ENCODE data around the gene TCF7.
"Not testable (repeated sequence)": the region's sequence is repeated elsewhere in the genome, so short reads cannot be mapped to it uniquely, and the experiment has no call there.

TCF7 gene

DNA sequence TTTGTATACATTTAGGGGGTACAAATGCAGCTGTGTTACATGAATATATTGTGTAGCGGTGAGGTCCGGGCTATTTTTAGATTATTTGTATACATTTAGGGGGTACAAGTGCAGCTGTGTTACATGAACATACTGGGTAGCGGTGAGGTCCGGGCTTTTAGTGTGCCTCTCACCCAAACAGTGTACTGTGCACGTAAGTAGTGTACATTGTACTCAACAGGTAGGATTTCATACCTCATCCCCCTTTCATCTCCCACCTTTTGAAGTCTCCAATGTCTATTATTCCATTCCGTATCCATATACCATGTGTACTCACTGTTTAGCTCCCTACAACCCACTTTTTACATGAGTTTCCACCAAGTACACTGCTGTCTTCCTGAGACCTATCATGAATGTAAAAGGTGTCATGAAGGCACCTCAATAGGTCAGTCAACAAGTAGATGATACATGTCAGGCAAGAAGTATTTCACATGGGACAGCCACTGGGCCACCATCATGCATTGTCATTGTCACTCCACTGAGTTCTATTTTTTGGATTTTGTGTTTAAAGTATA, 34.6 kb downstream of the TCF7 start:
- TF ChIP-seq POLR2AphosphoS5 (IDR thresholded peaks at IDR 0.05; ENCODE audit: low read depth) (no peak), SPI1 (IDR thresholded peaks at IDR 0.05; ENCODE audit: borderline replicate concordance, low read depth) (no peak), GABPA (IDR thresholded peaks at IDR 0.05; ENCODE audit: low read depth) (no peak)
- TF ChIP-seq, protein P1, sequence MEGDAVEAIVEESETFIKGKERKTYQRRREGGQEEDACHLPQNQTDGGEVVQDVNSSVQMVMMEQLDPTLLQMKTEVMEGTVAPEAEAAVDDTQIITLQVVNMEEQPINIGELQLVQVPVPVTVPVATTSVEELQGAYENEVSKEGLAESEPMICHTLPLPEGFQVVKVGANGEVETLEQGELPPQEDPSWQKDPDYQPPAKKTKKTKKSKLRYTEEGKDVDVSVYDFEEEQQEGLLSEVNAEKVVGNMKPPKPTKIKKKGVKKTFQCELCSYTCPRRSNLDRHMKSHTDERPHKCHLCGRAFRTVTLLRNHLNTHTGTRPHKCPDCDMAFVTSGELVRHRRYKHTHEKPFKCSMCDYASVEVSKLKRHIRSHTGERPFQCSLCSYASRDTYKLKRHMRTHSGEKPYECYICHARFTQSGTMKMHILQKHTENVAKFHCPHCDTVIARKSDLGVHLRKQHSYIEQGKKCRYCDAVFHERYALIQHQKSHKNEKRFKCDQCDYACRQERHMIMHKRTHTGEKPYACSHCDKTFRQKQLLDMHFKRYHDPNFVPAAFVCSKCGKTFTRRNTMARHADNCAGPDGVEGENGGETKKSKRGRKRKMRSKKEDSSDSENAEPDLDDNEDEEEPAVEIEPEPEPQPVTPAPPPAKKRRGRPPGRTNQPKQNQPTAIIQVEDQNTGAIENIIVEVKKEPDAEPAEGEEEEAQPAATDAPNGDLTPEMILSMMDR (IDR thresholded peaks at IDR 0.05; ENCODE audit: insufficient read depth, low read length): no peak
- TF ChIP-seq, protein P2, sequence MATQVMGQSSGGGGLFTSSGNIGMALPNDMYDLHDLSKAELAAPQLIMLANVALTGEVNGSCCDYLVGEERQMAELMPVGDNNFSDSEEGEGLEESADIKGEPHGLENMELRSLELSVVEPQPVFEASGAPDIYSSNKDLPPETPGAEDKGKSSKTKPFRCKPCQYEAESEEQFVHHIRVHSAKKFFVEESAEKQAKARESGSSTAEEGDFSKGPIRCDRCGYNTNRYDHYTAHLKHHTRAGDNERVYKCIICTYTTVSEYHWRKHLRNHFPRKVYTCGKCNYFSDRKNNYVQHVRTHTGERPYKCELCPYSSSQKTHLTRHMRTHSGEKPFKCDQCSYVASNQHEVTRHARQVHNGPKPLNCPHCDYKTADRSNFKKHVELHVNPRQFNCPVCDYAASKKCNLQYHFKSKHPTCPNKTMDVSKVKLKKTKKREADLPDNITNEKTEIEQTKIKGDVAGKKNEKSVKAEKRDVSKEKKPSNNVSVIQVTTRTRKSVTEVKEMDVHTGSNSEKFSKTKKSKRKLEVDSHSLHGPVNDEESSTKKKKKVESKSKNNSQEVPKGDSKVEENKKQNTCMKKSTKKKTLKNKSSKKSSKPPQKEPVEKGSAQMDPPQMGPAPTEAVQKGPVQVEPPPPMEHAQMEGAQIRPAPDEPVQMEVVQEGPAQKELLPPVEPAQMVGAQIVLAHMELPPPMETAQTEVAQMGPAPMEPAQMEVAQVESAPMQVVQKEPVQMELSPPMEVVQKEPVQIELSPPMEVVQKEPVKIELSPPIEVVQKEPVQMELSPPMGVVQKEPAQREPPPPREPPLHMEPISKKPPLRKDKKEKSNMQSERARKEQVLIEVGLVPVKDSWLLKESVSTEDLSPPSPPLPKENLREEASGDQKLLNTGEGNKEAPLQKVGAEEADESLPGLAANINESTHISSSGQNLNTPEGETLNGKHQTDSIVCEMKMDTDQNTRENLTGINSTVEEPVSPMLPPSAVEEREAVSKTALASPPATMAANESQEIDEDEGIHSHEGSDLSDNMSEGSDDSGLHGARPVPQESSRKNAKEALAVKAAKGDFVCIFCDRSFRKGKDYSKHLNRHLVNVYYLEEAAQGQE (IDR thresholded peaks at IDR 0.05; ENCODE audit: insufficient replicate concordance, low read depth): no peak
- no peak overlapping the region for H3K4me3 ChIP-seq (replicated peaks; ENCODE audit: insufficient read depth, low read length)
- no peak overlapping the region for H3K27ac ChIP-seq (replicated peaks)
- H3K27me3 ChIP-seq (ENCODE audit: insufficient read depth, poor library complexity, severe bottlenecking): no peaks in the 10 kb centered on the region
- DNase-seq (ENCODE audit: low read depth in 1 of 2, low spot score in 1 of 2): no peak

DNA sequence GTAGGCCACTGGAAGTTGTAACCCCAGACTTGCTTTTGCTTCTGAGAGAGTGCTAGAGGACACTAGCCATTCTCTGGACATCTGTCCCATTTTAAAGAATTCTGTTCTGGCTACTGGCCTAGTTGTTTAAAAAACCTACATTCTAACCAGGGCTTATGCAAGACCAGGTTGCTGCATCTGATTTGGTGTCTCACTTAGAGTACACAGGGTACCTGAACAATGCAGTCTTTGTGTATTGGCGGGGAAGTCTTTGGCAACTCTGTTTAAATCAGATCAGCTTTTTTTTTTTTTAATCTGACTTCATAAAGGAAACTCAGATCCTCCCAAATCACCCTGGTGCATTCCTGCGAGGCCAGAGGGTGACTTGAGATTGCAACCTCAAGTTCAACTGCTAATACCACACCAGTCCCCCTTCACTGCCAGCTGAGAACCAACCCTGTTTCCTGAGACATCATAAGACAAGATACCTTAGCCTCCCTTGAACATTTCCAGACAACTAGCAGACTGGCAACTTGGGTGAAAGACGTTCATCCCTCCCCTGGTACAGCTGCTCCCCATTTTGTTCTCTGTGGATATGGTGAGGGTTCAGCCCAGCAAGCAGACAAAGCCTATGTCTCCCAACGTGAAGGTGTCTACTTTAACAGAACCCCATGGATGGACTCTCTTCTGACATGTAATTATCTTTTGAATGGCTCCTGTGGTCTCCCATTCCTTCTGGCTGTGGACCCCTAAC, 35.3 kb downstream of the TCF7 start:
- Histone ChIP-seq H3K4me3 (replicated peaks; ENCODE audit: insufficient read depth, low read length) (no peak overlapping the region), H3K27ac (replicated peaks) (no peak overlapping the region), H3K27me3 (ENCODE audit: insufficient read depth, poor library complexity, severe bottlenecking) (no peaks in the 10 kb centered on the region)
- TF ChIP-seq, protein P1 (IDR thresholded peaks at IDR 0.05; ENCODE audit: insufficient read depth, low read length): no peak
- TF ChIP-seq GABPA (IDR thresholded peaks at IDR 0.05; ENCODE audit: low read depth): no peak
- no peak for DNase-seq (ENCODE audit: low read depth in 1 of 2, low spot score in 1 of 2)

DNA sequence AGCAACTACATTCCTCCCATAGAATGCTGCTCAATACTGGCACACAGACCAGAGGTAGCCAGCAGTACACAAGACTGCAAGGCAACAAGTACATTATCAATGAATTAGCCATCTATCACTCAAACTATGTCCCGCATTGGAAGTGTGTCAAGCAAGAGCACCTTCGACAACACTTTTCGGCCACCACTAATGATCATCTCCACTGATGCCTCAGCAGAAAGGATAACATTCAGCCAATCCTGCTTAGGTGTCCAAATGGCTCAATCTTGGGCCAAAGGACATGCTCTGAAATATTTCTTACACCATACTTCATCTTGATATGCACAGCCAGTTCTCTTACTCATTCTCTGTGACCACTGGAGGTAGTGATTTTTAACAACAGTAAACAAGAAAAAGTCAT, 37.2 kb downstream of the TCF7 start:
- Histone ChIP-seq H3K27me3 (ENCODE audit: insufficient read depth, poor library complexity, severe bottlenecking) (no peaks in the 10 kb centered on the region), H3K4me3 (replicated peaks; ENCODE audit: insufficient read depth, low read length) (no peak overlapping the region), H3K27ac (replicated peaks) (no peak overlapping the region)
- no peak for DNase-seq (ENCODE audit: low read depth in 1 of 2, low spot score in 1 of 2)
- TF ChIP-seq GABPA (IDR thresholded peaks at IDR 0.05; ENCODE audit: low read depth): no peak
- TF ChIP-seq, protein P1 (IDR thresholded peaks at IDR 0.05; ENCODE audit: insufficient read depth, low read length): no peak
- no peak for TF ChIP-seq SPI1 (IDR thresholded peaks at IDR 0.05; ENCODE audit: borderline replicate concordance, low read depth)
- no peak for TF ChIP-seq POLR2AphosphoS5 (IDR thresholded peaks at IDR 0.05; ENCODE audit: low read depth)
- TF ChIP-seq, protein P2 (IDR thresholded peaks at IDR 0.05; ENCODE audit: insufficient replicate concordance, low read depth): no peak

DNA sequence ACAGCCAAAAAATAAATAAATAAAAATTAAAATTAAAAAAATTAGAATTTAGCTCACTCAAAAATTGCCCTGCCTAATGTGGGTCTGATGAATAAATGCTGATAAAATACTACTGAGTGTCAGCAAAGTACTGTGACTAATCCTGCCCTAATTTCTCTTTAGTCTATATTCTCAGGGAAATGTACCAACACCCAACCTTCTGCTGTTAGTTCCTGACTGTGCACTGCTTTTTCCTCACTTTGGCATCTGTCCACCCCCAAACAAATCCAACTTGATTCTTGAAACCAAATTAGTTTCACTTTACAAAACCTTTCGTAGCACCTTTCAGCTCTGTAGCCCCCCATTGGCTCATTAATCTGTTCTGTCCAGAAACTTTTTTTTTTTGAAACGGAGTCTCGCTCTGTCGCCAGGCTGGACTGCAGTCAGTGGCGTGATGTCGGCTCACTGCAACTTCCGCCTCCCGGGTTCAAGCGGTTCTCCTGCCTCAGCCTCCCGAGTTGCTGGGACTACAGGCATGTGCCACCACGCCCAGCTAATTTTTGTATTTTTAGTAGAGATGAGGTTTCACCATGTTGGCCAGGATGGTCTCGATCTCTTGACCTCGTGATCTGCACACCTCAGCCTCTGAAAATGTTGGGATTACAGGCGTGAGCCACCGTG, 37.8 kb downstream of the TCF7 start:
- H3K27me3 ChIP-seq (ENCODE audit: insufficient read depth, poor library complexity, severe bottlenecking); H3K4me3 ChIP-seq (replicated peaks; ENCODE audit: insufficient read depth, low read length); H3K27ac ChIP-seq (replicated peaks); DNase-seq (ENCODE audit: low read depth in 1 of 2, low spot score in 1 of 2): not testable (repeated sequence)

Data from HL-60 (cell line).